Measurements from ENCODE around the gene RNU5B-1.

RNU5B-1 gene

GRCh38 chr15:65329288-65329983, 25.0 kb downstream of the RNU5B-1 start:
- DNase-seq = no peak

GRCh38 chr15:65329984-65330735, 25.7 kb downstream of the RNU5B-1 start:
- no peak for DNase-seq

- no peak for DNase-seq
These were observed 26.6 kb downstream of the RNU5B-1 start for GRCh38 chr15:65330934-65331645.

GRCh38 chr15:65331811-65332210, 27.3 kb downstream of the RNU5B-1 start:
- no peak for DNase-seq

GRCh38 chr15:65332391-65333147, 28.1 kb downstream of the RNU5B-1 start:
- no peak for DNase-seq

GRCh38 chr15:65333148-65333820, 28.8 kb downstream of the RNU5B-1 start:
- DNase-seq = no peak

- no peak for DNase-seq
These were observed 29.4 kb downstream of the RNU5B-1 start for GRCh38 chr15:65333856-65334255.

GRCh38 chr15:65334586-65335231, 30.2 kb downstream of the RNU5B-1 start:
- DNase-seq = no peak

- DNase-seq = no peak
These were observed 31.0 kb downstream of the RNU5B-1 start for GRCh38 chr15:65335278-65336055.

GRCh38 chr15:65336493-65337435, 32.3 kb downstream of the RNU5B-1 start:
- DNase-seq = no peak

- no peak for DNase-seq
These were observed 33.1 kb downstream of the RNU5B-1 start for GRCh38 chr15:65337436-65338070.

GRCh38 chr15:65338366-65338765, 33.9 kb downstream of the RNU5B-1 start:
- DNase-seq = no peak

- no peak for DNase-seq
These were observed 34.3 kb downstream of the RNU5B-1 start for GRCh38 chr15:65338823-65339222.

GRCh38 chr15:65339416-65339815, 34.9 kb downstream of the RNU5B-1 start:
- no peak for DNase-seq

- DNase-seq = no peak
These were observed 35.4 kb downstream of the RNU5B-1 start for GRCh38 chr15:65339920-65340319.

GRCh38 chr15:65342493-65342892, 38.0 kb downstream of the RNU5B-1 start:
- no peak for DNase-seq

GRCh38 chr15:65343374-65343981, 39.0 kb downstream of the RNU5B-1 start:
- DNase-seq = no peak

GRCh38 chr15:65344214-65344913, 39.9 kb downstream of the RNU5B-1 start:
- DNase-seq = no peak
